M059J (cell line): Measurements from ENCODE around the gene ABT1. TPM values are rescaled to one million over a fixed set of nuclear protein-coding genes. Genes with fewer than 3 reads are reported as not detected.
"Not testable (repeated sequence)": the region's sequence is repeated elsewhere in the genome, so short reads cannot be mapped to it uniquely, and the experiment has no call there.

Source experiments
- DNase-seq: peaks from one replicate; pipeline ENCODE4 v3.0.0-alpha.2; 2012; ENCODE audit warnings: low read depth
- total RNA-seq: library from RNA; depleted of rRNA; stranded (reverse); fragments of >200 nt; shearing (Covaris generic); gene quantifications from 2 replicates; pipeline ENCODE4 v1.2.3, GENCODE V29; 2014; rRNA removed

Gene ABT1
- 20.4 and 25.7 TPM in 2 replicates for total RNA-seq

DNA sequence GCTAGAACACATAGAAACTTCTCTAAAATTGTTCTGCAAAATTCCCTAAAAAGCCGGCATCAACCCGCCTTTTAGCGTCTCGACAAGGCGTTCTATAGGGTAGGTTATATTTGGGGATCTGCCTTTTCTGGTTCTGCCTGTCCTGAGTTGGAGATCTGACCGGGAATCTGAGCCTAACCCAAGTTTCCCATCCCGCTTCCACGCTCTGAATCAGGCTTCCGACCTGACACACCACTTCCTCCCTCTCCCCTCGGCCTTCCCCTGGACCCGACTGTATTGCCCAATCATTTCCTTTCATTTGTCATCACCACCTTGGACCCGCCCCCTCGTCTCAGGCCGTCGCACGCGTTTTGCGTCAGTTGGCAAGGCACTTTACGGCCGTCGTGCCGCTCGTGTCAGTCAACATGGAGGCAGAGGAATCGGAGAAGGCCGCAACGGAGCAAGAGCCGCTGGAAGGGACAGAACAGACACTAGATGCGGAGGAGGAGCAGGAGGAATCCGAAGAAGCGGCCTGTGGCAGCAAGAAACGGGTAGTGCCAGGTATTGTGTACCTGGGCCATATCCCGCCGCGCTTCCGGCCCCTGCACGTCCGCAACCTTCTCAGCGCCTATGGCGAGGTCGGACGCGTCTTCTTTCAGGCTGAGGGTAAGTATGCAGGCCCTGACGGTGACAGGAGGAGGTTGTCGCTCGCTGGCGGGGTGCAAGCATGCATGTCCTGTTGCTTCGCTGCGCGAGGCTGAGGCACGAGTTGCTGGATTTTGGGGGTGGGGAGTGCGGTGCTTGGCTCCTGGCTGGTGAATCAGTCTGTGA lies at the start of gene ABT1:
ABT1 (plus strand) TSS at position 375 of the 810 bp plus-strand sequence; CDS start at position 405, 30 bp downstream.
- DNase-seq, result peak; percentile 100

DNA sequence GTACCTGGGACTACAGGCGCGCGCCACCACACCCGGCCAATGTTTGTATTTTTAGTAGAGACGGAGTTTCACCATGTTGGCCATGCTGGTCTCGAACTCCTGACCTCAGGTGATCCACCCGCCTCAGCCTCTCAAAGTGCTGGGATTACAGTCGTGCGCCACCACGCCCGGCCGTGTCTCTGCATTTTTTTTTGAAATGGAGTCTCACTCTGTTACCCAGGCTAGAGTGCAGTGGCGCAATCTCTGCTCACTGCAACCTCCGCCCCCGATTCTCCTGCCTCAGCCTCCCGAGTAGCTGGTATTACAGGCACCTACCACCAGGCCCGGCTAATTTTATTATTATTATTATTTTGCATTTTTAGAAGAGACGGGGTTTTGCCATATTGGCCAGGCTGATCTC lies 49.4 kb upstream of the ABT1 start:
- not testable (repeated sequence) for DNase-seq

DNA sequence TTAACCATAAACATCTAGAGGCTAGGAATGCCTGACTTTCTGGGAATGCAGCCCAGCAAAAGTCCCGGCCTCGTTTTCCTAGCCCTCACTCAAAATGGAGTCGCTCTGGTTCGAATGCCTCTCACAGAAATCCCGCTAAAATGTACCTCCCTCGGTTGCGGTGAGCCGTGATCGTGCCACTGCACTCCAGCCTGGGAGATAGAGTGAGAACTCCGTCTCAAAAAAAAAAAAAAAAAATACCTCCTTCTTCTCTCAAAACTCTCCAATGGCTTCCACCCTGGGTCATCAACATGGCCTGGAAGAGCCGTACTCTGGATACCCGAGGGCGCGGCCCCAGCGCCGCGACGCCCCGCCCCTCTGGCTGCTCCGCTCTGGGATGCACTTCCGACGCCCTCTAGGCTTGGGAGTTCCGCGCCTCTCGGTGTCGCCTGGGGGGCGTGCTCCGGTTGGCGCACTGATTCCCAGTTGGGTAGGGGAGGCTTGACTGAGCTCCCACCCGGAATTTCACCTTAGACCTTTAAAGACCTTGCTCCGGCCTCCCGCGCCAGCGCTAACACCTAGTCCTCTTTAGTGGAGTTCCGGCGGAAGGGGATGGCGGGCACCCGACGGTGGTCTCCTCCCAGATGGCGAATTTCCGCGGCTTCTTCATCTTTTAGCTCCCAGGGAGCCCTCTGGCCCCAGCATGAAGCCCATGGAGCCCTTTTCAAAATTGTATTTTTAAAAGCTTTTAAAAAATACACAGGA lies 46.3 kb upstream of the ABT1 start:
- DNase-seq, result no peak

DNA sequence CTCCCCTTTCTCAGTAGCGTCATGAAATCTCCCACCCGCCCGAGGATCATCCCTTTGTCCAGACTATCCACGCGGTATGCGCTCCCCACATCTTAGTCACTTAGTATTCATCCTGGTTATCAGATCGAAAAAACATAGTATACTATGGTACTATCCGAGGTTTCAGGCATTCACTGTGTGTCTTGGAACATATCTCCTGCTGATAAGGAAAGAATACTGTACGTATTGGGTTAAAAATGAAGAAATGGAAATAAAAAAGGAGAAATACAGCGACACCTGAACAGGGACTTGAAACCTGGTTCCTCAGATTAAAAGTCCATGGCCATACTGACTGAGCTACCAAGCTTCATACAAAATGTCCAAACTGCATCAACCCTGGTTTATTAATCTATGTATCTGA lies 44.5 kb upstream of the ABT1 start:
- DNase-seq, result no peak

DNA sequence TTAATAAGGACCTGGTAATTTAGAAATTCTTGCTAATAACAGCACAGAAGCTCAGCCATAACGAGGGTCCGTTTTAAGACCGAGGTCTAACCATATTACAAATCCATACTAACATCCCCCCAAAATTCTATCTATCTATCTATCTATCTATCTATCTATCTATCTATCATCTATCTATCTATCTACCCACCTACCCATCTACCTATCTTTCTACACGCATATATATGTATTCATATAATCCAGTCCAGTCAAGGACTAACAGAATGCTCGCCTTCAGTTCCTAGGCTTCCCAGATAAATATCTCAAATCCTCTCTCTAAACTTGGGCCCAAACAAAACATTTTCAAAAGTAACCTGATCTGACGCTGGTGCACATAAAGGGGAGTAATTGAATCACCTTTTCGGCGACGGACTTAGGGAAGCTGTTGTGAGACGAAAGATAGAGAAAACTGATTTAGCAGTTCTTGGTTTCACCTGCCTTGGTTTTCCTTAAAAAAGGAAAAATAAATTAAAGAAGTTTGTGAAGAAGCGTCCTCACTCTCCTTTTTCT lies 44.0 kb upstream of the ABT1 start:
- DNase-seq, result no peak

DNA sequence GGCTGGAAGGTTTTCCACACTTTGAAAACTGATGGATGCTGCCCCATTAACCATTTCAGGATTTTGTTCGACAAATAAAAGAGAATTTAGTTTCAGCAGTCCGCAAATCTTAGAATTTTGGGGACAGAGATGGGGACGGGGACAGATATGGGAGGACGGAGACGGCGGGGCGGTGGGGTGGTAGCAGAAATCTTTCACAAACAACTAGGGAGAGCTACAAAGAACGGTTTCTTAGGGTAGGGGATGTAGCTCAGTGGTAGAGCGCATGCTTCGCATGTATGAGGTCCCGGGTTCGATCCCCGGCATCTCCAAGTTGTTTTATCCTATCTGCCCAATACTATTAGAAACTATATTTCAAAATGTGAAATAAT lies 43.5 kb upstream of the ABT1 start:
- DNase-seq, result no peak

DNA sequence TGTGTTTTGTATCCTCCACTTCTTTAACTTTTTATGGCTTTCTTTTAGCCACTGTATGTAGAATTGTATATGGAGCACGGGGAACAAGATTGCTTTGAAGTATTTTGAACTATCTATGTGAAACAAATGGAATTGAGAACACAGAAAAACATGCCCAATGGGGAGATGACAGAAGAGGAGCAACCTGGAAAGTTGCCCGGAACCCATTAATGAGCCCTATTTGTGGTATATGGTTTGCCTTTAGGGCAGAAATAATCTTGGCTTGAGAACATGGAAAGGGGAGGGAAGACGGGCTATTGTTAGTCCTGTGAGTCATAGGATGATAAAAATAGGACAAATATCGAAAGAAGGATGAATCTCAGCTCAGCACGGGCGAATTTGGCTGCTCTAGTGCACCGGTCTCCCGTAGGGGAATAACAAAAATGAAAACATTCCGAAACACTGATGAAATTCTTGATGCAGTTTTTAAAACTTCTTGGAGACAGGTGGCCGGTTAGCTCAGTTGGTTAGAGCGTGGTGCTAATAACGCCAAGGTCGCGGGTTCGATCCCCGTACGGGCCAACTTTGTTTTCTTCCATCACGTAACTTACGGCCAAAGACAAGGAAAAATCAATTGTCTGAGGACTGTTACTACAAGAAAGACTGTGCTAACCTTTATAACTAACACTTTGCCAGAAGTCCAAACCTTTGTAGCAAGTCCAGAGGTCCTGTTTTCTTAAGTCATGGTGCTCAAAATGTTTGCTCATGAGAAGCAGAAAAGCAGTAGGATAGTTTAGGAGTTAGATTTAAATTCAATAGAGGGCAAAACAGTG lies 42.9 kb upstream of the ABT1 start:
- DNase-seq, result peak; percentile 100

DNA sequence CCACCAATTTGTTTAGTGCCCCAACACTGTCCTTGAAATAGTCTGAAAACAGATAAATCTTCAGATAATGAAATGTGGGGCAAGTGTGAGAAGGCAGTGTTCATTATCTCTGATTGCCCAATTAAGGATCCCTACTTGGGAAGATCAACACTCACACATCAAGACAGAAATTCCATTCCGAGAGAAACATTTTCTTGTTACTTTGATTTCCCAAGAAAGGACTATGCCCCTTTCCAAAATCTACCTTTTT lies 42.4 kb upstream of the ABT1 start:
- DNase-seq, result no peak

DNA sequence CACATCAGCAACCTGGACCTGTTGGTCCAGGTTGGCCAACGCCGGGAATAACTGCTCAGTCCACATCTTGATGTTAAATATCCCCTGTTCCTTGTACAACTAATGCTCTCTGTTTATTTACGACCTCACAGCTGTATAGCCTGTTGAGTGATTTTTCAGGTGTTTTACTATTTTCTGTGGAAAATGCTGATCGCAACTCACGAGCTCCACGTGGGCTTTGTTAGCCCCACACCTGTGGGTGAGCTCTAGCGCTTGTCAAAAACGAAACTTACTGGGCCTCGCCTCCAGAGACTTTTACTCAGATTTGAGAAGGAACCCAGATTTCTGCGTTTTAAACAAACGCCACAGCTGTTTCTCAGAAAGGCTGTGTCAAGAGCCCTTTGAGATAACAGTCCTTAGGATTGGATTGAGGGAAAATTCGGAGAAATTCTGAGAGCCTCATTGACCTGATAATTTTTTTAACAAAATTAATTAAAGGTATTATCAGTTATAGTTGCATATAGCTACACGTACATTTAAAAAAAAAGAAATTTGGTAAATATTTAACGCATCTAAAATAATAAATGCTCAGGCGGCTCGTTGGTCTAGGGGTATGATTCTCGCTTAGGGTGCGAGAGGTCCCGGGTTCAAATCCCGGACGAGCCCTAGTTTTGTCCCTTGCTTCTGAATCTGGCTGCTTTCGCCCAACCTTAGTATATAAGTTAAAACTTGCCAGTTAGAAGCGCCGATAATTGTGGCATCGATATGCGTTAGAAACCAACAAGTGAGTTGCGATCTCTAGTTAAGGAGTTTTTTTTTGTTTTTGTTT lies 41.9 kb upstream of the ABT1 start:
- peak; percentile 80 for DNase-seq

DNA sequence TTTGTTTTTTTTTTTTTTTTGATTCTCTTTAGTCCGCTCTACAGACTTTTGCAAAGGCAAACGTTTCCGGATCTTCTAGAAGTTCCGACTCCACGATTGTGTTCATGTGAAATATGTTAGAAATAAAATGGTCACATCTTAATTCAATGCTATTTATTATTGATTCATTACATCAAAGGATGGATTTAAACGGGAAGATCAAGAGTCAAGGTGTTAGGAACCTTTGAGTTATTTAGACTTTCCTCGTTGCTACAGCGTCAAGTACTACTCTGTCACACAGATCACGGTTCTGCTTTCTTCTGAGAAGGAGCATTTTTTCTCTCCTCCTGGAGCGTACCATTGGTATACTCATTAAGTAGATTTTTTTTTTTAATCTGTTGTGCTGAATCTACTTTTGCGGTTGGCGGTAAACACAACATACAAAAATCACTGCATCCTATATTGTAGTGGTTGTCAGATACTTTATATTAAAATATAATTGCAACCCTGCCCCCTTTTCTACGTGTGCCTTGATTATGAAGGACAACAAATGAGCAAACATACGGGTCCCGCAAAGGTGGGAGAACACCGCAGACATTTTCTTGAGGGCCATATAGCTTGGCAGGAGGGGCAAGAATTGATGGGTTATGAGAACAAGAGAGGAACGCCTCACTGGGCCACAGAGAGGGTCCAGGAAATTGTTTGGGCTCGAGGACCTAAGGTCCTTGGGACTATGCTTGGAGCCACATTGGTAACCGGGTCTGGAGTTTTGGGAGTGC lies 41.1 kb upstream of the ABT1 start:
- DNase-seq, result peak; percentile 28

DNA sequence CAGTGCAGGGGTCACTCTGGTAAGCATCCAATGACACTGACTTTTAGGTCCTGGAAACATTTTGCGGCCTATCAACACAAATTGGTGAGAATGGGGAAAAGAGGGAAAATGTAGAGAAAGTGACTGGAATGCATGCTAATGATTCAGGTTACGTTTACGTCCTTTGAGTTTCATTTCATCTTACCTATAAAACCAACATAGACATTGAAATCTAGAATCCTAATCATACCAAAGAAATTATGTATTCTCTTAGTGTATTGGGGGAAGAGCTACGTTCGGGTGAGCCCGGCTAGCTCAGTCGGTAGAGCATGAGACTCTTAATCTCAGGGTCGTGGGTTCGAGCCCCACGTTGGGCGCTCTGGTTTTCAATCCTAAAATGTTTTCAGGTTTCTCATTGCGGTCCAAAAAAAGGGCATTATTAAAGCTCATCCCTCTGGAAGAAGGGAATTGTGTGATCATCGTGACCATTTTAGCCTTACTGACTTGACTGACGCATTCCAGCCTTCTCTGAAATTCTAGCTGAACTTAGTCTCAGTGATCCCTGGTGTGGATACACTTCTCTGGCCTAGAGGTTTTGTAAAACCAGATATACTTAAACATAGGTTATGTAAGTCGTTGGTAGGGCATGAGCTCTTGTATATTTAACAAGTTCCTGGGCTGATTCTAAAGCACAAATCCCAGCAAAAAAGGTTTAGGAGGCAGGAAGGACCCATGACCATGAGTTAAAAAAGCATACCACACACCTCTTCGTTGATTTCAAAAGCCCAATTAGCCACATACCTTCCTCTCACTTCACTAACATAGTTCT lies 40.3 kb upstream of the ABT1 start:
- peak; percentile 98 for DNase-seq

DNA sequence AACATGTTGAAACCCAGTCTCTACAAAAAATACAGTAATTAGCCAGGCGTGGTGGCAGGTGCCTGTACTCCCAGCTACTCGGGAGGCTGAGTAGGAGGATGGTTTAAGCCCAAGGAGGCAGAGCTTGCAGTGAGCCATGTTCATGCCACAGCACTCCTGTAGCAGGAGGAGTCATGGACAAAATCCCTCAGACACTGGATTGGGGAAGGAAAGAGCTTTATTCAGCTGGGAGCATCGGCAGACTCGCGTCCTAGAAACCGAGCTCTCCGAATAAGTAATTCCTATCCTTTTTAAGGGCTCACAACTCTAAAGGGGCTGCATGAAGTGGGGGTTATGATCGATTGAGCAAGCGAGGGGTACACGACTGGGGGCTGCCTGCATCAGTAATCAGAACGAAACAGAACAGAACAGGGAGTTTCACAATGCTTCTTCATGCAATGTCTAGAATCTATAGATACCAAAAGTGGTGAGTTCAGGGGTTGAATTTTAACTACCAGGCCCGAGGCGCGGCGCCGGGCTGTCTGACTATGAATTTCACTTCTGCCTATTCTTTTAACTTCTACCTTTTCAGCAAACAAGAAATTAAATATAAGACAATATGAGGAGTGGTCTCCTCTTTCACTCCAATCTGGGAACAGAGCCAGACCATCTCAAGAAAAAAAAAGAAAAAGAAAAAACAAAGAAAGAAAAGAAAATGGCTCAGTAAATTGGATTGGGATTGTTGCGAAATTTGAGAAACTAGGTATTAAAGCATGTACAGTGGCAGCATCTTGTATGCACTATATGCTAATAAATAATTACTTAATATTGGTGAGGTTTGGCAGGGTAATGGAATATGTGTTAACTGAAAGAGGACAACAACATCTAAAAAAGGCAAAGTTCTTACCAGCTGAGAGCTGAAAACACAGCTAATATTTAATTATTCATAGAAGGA lies 35.0 kb upstream of the ABT1 start:
- DNase-seq, result no peak

DNA sequence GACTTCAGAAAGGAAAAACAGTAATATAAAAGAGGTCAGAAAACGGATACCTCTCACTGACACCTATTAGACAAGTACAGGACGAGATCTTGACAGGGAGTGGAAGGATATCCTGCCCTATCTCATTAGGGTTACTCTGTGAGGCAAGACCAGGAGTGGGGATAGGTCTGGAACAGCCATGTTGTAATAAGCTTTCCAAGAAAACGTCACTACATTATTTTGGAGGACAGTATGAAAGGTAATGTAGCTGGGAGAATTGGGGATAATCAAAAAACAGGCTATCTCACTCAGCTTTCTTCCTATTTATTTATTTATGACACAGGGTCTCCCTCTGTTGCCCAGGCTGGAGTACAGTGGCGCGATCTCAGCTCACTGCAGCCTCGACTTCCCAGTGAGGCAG lies 33.3 kb upstream of the ABT1 start:
- no peak for DNase-seq

DNA sequence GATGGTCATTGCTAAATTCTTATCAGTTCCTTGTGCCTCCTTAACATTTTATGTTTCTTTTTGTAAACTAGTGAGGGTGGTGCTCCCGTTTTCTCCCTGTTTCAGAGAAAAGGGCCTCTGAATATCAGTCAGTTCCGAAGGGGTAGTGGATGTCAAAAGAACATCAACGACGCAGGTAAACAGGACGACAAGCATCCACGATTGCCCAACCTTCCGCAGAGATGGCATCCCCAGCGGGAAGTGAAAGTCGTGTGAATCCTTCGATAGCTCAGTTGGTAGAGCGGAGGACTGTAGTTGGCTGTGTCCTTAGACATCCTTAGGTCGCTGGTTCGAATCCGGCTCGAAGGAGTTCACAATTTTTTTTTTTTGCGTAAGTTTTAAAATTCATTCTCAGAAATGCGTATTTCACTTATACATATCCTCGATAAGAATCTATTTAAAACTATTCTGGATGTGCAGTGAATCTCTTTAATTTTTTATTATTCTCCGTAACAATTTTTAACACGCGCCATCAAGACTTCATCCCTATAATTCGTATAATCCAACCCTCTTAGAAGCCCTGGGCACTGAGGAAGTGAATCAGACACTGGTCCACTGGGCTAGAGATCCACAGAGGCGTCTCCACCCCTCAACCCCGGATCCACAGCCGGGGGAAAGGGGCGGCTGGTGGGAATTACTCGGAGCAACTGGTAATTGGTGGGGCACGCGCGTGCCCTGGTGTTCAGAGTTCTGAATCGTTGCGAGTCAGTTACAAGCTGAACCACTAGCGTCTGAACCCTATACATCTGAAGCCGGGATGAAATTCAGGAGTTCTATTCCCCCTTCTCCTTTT lies 27.9 kb upstream of the ABT1 start:
- DNase-seq, result peak; percentile 95

DNA sequence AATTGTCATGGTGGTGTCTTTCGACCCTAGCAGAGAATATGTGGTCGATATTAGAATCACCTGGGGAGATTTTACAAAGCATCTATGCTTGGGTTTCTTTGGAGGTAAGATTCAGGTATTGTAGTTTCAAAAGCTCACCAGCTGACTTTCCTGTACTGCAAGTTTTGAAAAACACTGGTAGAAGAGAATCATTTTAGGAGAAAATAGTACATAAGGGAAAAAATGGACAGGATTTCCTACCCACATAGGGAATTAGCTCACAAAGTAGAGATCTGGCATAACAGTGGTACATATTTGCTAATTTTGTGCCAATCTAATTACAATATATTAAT lies 27.4 kb upstream of the ABT1 start:
- DNase-seq, result no peak

DNA sequence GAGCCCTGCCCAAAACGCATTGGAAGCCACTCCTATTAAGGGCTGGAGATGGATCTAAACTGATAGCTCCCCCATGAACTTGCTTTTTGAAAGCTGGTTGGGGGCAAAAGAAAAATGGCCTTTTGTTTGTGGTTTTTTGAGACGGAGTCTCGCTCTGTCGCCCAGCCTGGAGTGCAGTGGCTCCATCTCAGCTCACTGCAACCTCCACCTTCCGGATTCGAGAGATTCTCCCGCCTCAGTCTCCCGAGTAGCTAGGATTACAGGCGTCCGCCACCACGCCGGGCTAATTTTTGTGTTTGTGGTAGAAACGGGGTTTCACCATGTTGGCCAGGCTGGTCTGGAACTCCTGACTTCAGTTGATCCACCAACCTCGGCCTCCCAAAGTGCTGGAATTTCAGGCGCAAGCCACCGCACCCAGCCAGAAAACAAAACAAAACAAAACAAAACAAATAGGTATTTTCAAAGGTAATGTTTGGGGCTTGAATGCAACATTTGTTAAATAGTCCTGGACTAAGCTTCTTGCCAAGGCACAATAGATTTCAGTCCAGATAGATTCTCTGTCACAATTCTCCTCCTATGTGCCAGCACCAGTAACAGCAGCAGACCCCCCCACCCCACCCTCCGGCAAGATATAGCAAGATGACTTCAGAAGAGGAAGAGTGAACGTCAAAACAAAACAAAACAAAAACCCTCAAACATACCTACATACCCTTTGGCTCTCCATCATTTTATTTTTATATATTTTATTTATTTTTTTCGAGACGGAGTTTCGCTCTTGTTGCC lies 26.5 kb upstream of the ABT1 start:
- DNase-seq, result no peak
